ENCODE data around the gene NAV1.

- TF ChIP-seq CTCF (conservative IDR thresholded peaks at IDR 0.05 in 1 of 2, IDR thresholded peaks at IDR 0.05 in 1 of 2; ENCODE audit: extremely low read depth in 1 of 2, insufficient read depth in 1 of 2, low read depth in 1 of 2, low read length in 2 of 2) = no peak
- TF ChIP-seq EZH2 (IDR thresholded peaks at IDR 0.05; ENCODE audit: borderline replicate concordance, low read length) = no peak
These were observed 44.7 kb downstream of the NAV1 start for GRCh38 chr1:201583663-201584062.

All from mammary epithelial cell (primary cell).